ENCODE results near the gene LTB4R.
A peak's percentile ranks its signal among the peaks of the same experiment; 100 is the strongest.

The LTB4R gene

GRCh38 chr14:24361326-24361725, 50.0 kb downstream of the LTB4R start:
- no peak overlapping the region for H3K4me3 ChIP-seq (ENCODE audit: control insufficient read depth, low read depth, low read length)
- TF ChIP-seq CTCF (IDR thresholded peaks at IDR 0.05; ENCODE audit: control insufficient read depth, insufficient read depth, low read depth, low read length, missing control alignments), result no peak
- DNase-seq (ENCODE audit: low read depth), result no peak

- no peak overlapping the region for H3K4me3 ChIP-seq (ENCODE audit: control insufficient read depth, low read depth, low read length)
- DNase-seq (ENCODE audit: low read depth), result peak; percentile 46
- no peak for TF ChIP-seq CTCF (IDR thresholded peaks at IDR 0.05; ENCODE audit: control insufficient read depth, insufficient read depth, low read depth, low read length, missing control alignments)
These were observed 51.1 kb downstream of the LTB4R start for GRCh38 chr14:24362241-24362960.

- no peak for DNase-seq (ENCODE audit: low read depth)
- TF ChIP-seq CTCF (IDR thresholded peaks at IDR 0.05; ENCODE audit: control insufficient read depth, insufficient read depth, low read depth, low read length, missing control alignments), result no peak
- H3K4me3 ChIP-seq (ENCODE audit: control insufficient read depth, low read depth, low read length), result no peak overlapping the region
These were observed 52.1 kb downstream of the LTB4R start for GRCh38 chr14:24363401-24363800.

GRCh38 chr14:24364841-24365240, 53.5 kb downstream of the LTB4R start:
- DNase-seq (ENCODE audit: low read depth), result no peak
- TF ChIP-seq CTCF (IDR thresholded peaks at IDR 0.05; ENCODE audit: control insufficient read depth, insufficient read depth, low read depth, low read length, missing control alignments), result no peak
- no peak overlapping the region for H3K4me3 ChIP-seq (ENCODE audit: control insufficient read depth, low read depth, low read length)

GRCh38 chr14:24365600-24366412, 54.5 kb downstream of the LTB4R start:
- peak; percentile 67 for DNase-seq (ENCODE audit: low read depth)
- TF ChIP-seq CTCF (IDR thresholded peaks at IDR 0.05; ENCODE audit: control insufficient read depth, insufficient read depth, low read depth, low read length, missing control alignments), result peak; percentile 93
- H3K4me3 ChIP-seq (ENCODE audit: control insufficient read depth, low read depth, low read length), result peak overlapping the region; percentile 52

- DNase-seq (ENCODE audit: low read depth), result no peak
- peak overlapping the region; percentile 52 for H3K4me3 ChIP-seq (ENCODE audit: control insufficient read depth, low read depth, low read length)
- TF ChIP-seq CTCF (IDR thresholded peaks at IDR 0.05; ENCODE audit: control insufficient read depth, insufficient read depth, low read depth, low read length, missing control alignments), result no peak
These were observed 55.1 kb downstream of the LTB4R start for GRCh38 chr14:24366413-24366720.
